GM21825 (cell line): ENCODE data around the gene COQ6.
"Not testable (repeated sequence)": the region's sequence is repeated elsewhere in the genome, so short reads cannot be mapped to it uniquely, and the experiment has no call there.

Source experiments
- ATAC-seq: cut with Tn5 transposase; IDR thresholded peaks from one replicate; pipeline ENCODE4 v1.9.1; 2021; ENCODE audit warnings: mild to moderate bottlenecking, moderate library complexity; ENCODE audit not compliant: unreplicated experiment

Gene COQ6

DNA sequence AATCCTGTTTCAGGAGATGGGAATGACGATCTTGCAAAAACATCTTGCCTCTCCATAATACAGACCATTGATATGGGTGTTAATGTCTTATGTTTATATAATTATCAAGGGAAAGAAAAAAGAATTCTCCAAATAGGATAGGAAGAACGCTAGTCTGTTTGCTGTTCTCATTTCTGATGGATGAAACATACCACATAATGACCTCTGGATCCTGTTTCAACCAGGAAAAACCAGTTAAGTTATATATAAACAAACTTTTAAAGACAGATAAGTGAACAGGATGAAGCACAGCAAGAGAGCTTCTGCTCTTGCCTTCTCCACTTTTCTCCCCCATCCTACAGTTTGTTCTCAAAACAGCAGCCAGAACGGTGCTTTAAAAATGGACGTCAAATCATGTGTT, 27.8 kb downstream of the COQ6 start:
- no peak for ATAC-seq

DNA sequence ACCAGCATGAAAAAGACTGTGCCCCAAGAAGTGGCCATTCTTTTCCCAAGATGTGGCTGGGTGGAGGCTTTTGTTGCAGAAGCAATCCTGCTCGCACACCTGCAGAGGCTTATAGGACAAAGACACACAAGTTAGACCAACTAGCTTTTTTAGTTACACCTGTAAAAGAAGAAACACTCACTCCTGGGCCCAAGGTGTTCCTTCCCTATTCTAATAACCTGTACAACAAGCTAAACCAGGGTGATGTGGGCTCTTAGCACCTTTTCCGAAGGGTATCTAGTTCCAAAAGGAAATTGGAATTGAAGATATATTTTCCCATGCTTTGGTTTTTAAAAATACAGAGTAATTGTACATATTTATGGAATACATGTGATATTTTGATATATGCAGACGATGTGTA, 38.0 kb downstream of the COQ6 start:
- no peak for ATAC-seq

DNA sequence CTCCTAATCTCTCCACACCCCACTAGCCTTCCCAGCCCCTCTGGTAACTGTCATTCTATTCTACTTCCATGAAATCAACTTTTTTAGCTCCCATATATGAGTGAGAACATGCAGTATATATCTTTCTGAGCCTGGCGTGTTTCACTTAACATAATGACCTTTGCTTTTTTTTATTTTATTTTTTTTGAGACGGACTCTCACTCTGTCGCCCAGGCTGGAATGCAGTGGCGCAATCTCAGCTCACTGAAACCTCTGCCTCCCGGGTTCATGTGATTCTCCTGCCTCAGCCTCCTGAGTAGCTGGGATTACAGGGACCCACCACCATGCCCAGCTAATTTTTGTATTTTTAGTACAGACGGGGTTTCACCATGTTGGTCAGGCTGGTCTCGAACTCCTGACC, 38.6 kb downstream of the COQ6 start:
- not testable (repeated sequence) for ATAC-seq

DNA sequence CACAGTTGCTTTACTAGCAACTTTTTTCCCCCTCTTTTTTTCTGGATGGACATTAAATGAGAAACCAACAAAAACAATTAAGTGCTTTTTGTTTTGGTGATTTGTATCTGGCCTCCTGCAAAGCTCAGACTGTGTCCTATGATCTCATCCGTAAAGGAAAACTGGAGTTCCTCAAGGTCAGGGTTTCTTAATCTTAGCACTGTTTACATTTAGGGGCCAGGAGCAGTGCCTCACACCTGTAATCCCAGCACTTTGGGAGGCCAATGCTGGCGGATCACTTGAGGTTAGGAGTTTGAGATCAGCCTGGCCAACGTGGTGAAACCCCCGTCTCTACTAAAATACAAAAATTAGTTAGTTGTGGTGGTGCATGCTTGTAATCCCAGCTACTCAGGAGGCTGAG, 41.0 kb downstream of the COQ6 start:
- ATAC-seq = no peak

DNA sequence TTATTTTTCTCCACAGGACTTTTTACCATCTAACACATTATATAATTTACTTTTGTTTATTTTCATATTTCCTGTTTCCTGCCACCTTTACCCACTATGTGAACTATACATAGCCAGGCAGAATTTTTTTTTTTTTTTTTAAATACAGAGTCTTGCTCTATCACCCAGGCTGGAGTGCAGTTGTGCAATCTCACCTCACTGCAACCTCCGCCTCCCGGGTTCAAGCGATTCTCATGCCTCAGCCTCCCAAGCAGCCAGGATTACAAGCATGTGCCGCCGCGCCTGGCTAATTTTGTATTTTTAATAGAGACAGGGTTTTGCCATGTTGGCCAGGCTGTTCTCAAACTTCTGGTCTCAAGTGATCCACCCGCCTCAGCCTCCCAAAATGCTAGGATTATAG, 44.8 kb downstream of the COQ6 start:
- ATAC-seq = not testable (repeated sequence)

DNA sequence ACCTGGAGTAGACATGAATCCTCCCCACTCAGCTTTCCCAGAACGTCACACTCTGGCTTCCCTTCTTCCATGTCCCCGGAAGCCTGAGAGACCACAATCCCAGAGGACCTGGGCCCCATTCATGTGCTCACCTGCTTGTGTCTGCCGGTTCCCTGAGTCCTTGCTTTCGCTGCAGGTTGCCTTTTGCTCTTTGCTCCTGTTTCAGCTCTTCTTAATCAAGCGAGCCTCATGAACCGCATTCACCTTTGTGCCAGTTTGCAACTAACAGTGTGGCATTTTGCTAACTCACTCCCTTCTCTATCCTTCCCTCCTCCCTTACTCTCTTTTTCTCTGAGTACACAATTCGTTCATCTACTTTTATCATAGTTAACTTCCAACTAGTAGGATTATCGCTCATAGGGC, 45.9 kb downstream of the COQ6 start:
- no peak for ATAC-seq

DNA sequence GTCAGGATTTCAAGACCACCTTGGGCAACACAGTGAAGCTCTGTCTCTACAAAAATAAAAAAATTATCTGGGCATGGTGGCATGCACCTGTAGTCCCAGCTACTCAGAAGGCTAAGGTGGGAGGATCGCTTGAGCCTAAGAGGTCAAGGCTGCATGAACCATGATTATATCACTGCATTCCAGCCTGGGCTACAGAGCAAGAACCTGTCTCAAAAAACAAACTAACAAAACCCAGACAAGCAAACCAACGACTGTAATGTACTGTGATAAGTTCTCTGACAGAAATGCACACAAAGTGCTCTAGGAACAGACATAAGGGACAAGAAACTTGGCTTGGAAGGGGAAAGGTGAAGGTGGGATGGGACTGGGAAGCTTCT, 46.6 kb downstream of the COQ6 start:
- ATAC-seq = no peak

DNA sequence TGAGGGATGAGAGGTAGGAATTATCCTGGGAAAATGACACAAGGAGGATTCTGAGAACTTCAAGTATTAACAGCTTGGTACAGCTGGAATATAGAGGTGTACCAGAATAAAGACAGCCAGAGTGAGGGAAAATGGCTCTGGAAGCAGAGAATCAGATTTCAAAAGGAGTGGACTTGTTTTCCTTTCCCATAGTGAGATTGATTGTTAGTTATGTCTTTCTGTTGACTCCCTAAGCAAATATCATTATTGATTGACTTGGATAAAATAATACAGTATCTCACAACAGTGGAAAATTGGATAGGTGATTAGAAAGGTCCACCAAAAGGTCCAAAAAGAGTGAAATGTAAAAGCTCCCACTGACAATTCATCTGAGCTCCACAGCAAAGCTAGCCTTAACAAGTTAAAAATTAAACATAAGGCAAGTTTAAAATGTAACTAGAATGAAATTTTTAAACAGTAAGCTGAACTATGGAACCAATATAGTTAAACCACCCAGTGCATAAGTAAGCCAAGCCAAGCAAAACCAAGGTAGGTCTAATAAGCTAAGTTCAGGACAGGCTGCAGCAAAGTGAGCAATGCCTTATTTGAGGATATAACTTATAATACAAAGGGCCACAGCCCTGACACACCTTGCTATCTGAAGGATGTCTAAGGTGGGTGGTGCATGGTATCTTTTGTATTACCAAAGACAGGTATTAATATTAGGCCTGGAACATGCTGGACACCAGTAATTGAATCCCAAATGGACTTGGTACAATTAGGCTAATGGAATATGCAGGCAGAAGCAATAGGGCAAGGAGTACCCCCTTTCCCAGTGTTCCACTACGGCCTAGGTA, 47.2 kb downstream of the COQ6 start:
- no peak for ATAC-seq

DNA sequence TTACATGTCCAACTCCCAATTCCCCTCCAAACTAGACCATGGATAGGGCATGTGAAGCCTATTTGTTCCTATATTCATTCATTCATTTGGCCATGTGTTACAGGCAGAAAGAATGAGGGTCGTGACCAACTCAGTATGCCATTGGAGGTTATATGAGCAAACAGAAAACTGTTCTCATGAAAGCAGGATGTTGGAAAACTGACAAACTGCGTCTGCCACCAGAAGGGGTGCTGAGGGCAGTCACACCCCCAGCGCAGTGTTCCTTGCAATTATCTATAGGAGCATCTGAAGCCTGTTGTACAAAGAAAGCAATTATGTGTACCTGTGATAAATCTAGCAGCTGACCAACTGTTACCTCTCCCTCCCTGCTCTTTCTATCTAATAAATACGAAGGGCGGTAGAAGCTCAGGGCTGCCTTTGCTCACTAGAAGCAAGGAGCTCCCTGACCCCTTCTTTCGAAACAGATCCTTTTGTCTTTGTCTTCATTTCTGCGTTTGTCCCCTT, 47.9 kb downstream of the COQ6 start:
- no peak for ATAC-seq

DNA sequence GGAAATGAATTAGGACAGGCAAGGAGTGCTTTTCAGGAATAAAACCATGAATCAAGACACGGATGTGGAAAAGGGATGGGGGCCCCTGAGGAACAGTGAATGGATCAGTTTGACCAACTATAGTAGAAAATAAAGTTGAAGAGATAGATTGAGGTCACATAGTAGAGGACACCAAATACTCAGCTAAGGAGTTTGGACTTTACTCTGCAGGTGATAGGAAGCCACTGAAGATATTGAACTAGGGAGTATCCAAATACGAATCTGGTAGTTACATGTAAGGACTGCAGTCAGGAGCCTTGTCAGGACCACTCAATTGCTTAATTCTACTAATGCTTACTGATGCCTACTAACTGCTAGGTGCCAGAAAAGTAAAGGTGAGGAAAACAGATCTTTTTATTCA, 48.6 kb downstream of the COQ6 start:
- ATAC-seq = no peak

DNA sequence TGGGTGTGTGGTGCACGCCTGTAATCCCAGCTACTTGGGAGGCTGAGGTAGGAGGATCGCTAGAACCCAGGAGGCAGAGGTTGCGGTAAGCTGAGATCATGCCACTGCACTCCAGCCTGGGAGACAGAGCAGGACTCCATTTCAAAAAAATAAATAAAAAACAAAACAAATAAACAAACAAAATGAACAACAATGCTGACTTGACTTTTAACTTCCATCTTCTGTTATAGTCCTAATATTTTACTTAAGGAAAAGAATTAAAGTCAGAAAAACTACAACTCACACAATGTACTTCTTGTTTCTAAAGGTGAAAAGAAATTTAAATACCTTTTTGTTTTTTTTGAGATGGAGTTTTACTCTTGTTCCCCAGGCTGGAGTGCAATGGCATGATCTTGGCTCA, 55.6 kb downstream of the COQ6 start:
- not testable (repeated sequence) for ATAC-seq

DNA sequence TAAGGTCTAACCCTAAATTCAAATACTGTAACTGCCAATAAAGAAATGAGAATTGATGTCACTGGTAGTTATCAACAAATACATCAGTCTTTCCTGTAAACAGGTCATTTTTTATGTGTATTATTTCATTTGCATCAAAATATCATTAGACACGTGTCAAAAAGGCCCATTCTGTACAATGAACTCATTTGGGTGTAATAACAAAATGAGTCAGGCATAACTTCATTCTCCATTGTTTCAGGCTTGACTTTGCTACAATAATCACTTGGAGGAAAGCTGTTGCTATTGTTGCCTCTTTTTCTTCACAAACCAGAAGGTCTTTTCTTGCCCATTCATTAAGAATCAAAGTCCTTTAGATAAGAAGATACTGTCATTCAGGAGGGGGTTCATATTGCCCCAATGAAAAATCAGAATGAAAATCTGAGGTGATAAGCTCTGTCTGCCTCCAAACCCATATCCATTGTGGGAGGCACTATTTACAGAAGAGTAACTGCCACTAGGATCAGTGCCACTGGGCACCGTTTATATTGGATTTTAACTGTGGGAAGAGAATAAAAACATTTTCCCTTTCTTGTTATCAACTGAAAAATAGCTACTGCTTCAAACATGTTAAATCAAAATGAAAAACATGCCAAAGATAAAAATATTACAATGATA, 58.9 kb downstream of the COQ6 start:
- no peak for ATAC-seq
